GM12873 (cell line): Measurements from ENCODE around the gene TMEM131.

Experiments
- TF ChIP-seq, protein P1 (sequence below): IDR thresholded peaks from 2 replicates; pipeline ENCODE4 v1.5.1; 2012; ENCODE audit warnings: low read depth, mild to moderate bottlenecking, moderate library complexity, low read length, control low read depth; ENCODE audit not compliant: insufficient read depth; ENCODE audit errors: missing control alignments

Gene TMEM131

DNA sequence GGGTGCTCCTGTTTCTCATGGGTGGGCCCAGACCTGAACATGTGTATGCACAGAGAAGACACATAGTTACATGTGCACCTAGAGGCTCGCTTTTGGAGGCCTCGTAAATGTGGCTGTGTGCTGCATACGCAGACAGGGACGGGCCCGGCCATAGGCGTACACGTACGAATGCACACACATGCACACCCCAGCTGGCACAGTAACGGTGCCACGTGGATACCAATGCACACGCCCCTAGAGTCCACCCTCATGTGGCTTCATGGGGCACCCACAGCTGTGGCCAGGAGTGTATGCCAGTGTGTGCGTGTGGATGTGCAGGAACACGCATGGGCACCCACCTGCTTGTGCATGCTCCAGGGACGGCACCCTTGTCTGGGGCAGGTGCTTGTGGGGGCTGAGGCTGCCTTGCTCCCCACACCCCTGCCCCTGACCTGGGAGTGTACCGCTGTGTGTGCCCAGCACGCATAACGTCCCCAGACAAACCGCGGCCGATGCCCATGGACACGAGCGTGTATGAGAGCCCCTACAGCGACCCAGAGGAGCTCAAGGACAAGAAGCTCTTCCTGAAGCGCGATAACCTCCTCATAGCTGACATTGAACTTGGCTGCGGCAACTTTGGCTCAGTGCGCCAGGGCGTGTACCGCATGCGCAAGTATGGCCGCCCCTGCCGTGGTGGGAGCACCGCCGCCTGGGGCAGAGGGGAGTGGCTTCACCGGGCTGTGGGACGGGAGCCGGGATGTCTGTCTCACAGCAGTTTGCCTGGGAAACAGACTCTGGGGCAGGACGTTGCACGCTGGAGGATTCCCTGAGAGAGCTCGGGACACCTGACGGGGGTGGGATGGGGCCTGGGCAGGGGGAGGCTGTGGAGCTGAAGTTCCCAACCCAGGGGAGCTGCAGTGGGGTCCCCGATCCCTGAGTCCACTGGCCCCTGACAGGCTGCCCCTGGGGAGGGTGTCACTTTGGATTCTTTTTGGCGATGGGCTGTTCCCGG is 261.4 kb downstream of the TMEM131 start:
- TF ChIP-seq, protein P1, sequence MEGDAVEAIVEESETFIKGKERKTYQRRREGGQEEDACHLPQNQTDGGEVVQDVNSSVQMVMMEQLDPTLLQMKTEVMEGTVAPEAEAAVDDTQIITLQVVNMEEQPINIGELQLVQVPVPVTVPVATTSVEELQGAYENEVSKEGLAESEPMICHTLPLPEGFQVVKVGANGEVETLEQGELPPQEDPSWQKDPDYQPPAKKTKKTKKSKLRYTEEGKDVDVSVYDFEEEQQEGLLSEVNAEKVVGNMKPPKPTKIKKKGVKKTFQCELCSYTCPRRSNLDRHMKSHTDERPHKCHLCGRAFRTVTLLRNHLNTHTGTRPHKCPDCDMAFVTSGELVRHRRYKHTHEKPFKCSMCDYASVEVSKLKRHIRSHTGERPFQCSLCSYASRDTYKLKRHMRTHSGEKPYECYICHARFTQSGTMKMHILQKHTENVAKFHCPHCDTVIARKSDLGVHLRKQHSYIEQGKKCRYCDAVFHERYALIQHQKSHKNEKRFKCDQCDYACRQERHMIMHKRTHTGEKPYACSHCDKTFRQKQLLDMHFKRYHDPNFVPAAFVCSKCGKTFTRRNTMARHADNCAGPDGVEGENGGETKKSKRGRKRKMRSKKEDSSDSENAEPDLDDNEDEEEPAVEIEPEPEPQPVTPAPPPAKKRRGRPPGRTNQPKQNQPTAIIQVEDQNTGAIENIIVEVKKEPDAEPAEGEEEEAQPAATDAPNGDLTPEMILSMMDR = no peak

DNA sequence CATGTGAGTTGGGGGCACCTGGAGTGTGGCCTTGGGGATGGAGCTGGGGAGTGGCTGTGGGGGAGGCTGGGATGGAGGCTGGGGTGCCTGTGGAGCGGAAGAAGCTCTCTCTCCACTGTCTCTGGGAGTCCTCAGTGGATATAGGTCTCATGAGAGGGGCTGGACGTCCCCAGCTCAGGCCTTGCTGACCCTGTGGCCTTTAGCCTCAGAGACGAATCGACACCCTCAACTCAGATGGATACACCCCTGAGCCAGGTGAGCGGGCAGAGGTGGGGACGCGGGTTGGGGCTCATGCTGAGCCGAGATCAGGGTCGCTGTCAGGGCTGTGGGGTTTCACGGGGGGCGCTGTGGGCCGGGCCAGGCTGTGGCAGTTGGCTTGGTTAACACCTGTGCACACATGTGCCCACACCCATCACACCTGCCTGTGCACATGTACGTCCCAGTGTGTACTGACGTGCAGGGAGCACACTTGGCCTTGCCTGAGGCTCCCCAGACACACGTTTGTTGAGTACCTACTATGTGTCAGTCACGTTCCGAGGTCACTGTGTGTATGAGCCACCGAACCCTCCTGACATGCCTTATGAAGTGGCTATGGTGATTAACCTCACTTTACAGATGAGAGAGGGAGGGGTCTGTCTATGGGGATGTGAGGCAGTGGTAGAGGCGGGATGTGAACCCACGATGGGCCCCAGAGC is 262.3 kb downstream of the TMEM131 start:
- TF ChIP-seq, protein P1 = no peak

- TF ChIP-seq, protein P1 = no peak
These were observed 263.1 kb downstream of the TMEM131 start for GRCh38 chr2:97732436-97733340.

- TF ChIP-seq, protein P1 = no peak
These were observed 264.3 kb downstream of the TMEM131 start for GRCh38 chr2:97731274-97732020.

GRCh38 chr2:97730245-97730644 is 265.5 kb downstream of the TMEM131 start:
- TF ChIP-seq, protein P1 = no peak

DNA sequence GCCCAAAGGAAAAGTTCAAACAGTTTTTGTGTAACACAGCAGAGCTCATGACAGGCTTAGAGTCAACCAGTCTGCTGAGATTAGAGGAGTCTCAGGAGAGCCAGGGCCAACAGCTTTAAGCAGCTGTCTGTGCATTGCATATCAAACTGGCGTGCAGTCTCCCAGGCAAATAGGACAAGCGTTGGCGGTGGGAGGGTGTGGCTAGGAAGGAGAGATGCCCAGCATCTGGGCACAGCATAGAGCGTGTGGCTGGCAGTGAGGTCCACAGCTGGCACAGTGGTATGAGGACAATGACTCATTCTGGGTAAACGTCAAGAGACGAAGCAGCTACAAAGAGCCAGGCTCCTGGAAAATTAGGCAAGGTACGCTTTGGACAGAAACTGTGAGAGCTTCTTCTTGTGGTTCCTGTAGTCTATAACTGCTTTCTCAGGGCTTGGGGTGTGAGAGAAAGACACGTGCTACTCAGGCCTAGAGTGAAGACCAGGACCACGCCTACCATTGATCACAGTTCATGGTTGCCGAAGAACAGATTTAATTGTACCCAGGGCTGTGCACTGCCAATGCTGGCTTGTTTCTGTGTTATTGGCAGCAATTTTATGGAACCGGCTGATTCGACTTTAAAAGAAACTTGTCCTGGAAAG is 267.5 kb downstream of the TMEM131 start:
- TF ChIP-seq, protein P1 = no peak
